Fibroblast of lung (primary cell): Measurements from ENCODE around the gene FBLN1. TPM values are rescaled to one million over a fixed set of nuclear protein-coding genes. Genes with fewer than 3 reads are reported as not detected.

Source experiments
- DNase-seq, 2 donors: peaks; one replicate each; pipeline versions ENCODE4 v3.0.0 to v3.0.0-alpha.2; 2010; ENCODE audit warnings: low read depth in 2 of 2
- H2AFZ ChIP-seq: 2 replicates; pipeline ENCODE4 v1.5.1; 2012; ENCODE audit warnings: low read length, control low read depth, inconsistent platforms
- H3K27ac ChIP-seq: 2 replicates; pipeline ENCODE4 v1.5.1; 2011; ENCODE audit warnings: low read length, control low read depth; ENCODE audit not compliant: insufficient read depth
- H3K27me3 ChIP-seq: 2 replicates; pipeline ENCODE4 v1.5.1; 2011; ENCODE audit warnings: mild to moderate bottlenecking, low read length; ENCODE audit not compliant: control insufficient read depth, insufficient read depth
- H3K36me3 ChIP-seq: 2 replicates; pipeline ENCODE4 v1.5.1; 2011; ENCODE audit warnings: low read length; ENCODE audit not compliant: control insufficient read depth, insufficient read depth
- H3K4me1 ChIP-seq: 2 replicates; pipeline ENCODE4 v1.5.1; 2011; ENCODE audit warnings: low read length; ENCODE audit not compliant: control insufficient read depth, insufficient read depth; ENCODE audit errors: extremely low read depth
- H3K4me2 ChIP-seq: 2 replicates; pipeline ENCODE4 v1.5.1; 2011; ENCODE audit warnings: low read length, control low read depth; ENCODE audit not compliant: insufficient read depth; ENCODE audit errors: extremely low read depth
- H3K4me3 ChIP-seq, 4 experiments: fragments of 200-600 bp in 1 of 4; sonication (generic) in 1 of 4; replicated peaks in 1 of 4; 2 replicates each; pipeline ENCODE4 v1.5.1; 2011 to 2016; ENCODE audit warnings: low read length in 4 of 4, low read depth in 3 of 4, mild to moderate bottlenecking in 3 of 4, control low read depth in 2 of 4, inconsistent platforms in 1 of 4, mixed read lengths in 1 of 4; ENCODE audit not compliant: insufficient read depth in 1 of 4; ENCODE audit errors: control extremely low read depth in 1 of 4
- H3K79me2 ChIP-seq: 2 replicates; pipeline ENCODE4 v1.5.1; 2012; ENCODE audit warnings: mild to moderate bottlenecking, low read length, inconsistent platforms; ENCODE audit not compliant: control insufficient read depth, insufficient read depth
- H3K9ac ChIP-seq: 2 replicates; pipeline ENCODE4 v1.5.1; 2011; ENCODE audit warnings: mild to moderate bottlenecking, low read length, control low read depth; ENCODE audit not compliant: insufficient read depth
- H3K9me3 ChIP-seq: 2 replicates; pipeline ENCODE4 v1.5.1; 2012; ENCODE audit warnings: low read depth, low read length; ENCODE audit not compliant: control insufficient read depth, insufficient read depth
- H4K20me1 ChIP-seq: 2 replicates; pipeline ENCODE4 v1.5.1; 2011; ENCODE audit warnings: low read length; ENCODE audit not compliant: control insufficient read depth, insufficient read depth; ENCODE audit errors: extremely low read depth
- EZH2 ChIP-seq: IDR thresholded peaks from 2 replicates; pipeline ENCODE4 v1.5.1; 2012; ENCODE audit warnings: low read length, control low read depth, mild to moderate bottlenecking; ENCODE audit errors: missing control alignments
- polyA plus RNA-seq, 2 donors: library from polyadenylated mRNA; depleted of rRNA in 1 of 2; stranded (reverse) in 1 of 2; unstranded in 1 of 2; fragments of >200 nt; gene quantifications; 2 replicates each; pipeline ENCODE4 v1.2.1, GENCODE V29; 2011 to 2012; ENCODE audit warnings: missing spikeins in 1 of 2
- total RNA-seq: library from RNA; depleted of rRNA; stranded (reverse); fragments of >200 nt; gene quantifications from 2 replicates; pipeline ENCODE4 v1.2.1, GENCODE V29; 2014
- TF ChIP-seq, protein P1 (sequence below), 2 donors: IDR thresholded peaks in 1 of 2; conservative IDR thresholded peaks in 1 of 2; 1 replicate in 1 of 2; 2 replicates in 1 of 2; pipeline ENCODE4 v1.5.1; 2011 to 2012; ENCODE audit warnings: low read length in 2 of 2, control low read depth in 1 of 2, inconsistent platforms in 1 of 2, low read depth in 1 of 2, mild to moderate bottlenecking in 1 of 2

Gene FBLN1
- total and polyA plus RNA-seq, 2 donors (not counting 1 experiment from before 2014, with no cell fraction given), result 134 to 270 TPM

DNA sequence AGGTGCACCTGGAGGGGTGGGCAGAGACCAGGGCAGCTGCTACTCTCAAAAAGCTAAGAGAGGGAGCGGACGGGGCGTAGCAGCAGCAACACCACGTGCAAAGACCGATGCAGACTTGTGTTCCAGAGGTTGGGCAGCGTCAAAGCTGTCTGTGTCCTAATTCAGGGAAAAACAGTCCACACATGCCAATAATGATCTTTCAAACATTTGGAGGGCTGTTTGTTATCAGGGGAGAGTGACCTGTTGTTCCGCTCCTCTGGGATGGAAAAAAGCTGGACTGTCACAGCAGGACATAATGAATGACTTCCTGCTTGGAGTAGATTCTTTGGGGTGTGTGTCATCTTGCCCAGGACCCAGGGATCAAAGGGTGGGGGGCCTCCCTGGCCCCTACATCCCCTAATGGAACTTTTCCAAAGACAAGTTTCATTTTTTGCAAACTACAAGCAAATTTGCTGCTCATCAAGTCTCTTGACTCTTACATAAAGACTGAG is 6.2 kb upstream of the FBLN1 start:
- Histone ChIP-seq H3K27me3 (no peaks in the 10 kb centered on the region), H3K9ac (no peak overlapping the region), H3K4me1 (peaks cover 13% of the 10 kb centered on the region), H3K4me2 (peak overlapping the region; percentile 4), H3K27ac (no peak overlapping the region), H4K20me1 (no peaks in the 10 kb centered on the region), H2AFZ (no peak overlapping the region), H3K9me3 (no peaks in the 10 kb centered on the region), H3K36me3 (no peaks in the 10 kb centered on the region), H3K79me2 (no peaks in the 10 kb centered on the region), H3K4me3 (no peak overlapping the region)
- TF ChIP-seq, protein P1, sequence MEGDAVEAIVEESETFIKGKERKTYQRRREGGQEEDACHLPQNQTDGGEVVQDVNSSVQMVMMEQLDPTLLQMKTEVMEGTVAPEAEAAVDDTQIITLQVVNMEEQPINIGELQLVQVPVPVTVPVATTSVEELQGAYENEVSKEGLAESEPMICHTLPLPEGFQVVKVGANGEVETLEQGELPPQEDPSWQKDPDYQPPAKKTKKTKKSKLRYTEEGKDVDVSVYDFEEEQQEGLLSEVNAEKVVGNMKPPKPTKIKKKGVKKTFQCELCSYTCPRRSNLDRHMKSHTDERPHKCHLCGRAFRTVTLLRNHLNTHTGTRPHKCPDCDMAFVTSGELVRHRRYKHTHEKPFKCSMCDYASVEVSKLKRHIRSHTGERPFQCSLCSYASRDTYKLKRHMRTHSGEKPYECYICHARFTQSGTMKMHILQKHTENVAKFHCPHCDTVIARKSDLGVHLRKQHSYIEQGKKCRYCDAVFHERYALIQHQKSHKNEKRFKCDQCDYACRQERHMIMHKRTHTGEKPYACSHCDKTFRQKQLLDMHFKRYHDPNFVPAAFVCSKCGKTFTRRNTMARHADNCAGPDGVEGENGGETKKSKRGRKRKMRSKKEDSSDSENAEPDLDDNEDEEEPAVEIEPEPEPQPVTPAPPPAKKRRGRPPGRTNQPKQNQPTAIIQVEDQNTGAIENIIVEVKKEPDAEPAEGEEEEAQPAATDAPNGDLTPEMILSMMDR (conservative IDR thresholded peaks at IDR 0.05 in 1 of 2, IDR thresholded peaks at IDR 0.05 in 1 of 2; ENCODE audit: low read depth in 1 of 2, low read length in 2 of 2), result no peak
- DNase-seq, result peak; percentile 41 to 83

DNA sequence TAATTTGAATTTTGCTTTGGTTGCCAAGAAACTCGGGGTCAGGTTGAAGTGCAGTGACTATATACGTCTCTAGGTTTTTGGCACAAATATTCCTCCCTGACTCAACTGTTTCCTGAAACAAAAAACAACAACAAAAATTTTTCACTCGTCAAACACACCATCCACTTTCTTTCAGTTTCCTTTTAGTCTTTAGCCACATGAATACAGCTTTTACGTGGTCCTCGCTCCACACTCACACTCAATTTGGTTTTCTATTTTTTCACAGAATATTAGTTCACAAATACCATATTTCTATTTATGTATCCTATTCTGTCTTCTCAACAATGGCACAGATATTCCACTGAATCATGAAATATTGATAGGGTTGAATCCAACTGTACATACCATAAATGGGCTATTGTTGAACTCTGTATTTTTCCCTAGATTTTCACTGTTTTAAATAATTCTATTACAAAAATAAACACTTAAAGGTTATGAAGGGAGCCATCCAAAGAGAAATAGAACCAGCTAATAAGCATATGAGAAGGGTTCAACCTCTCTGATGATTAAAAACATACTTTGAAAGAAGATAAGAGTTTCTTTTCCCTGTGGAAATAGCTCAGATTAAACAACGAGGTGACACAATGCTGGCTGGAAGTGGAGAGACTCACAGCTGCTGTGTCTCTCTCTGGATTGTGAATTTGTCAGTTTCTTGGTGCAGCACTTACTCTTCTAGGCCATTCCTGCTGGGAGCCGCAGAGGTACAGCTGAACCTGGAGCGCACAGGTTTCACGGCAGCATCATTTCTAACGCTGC is 5.1 kb upstream of the FBLN1 start:
- Histone ChIP-seq H3K9ac (no peak overlapping the region), H4K20me1 (no peaks in the 10 kb centered on the region), H3K27me3 (no peaks in the 10 kb centered on the region), H3K79me2 (no peaks in the 10 kb centered on the region), H3K4me1 (peaks cover 15% of the 10 kb centered on the region), H3K9me3 (no peaks in the 10 kb centered on the region), H3K36me3 (no peaks in the 10 kb centered on the region), H3K27ac (no peak overlapping the region), H2AFZ (no peak overlapping the region), H3K4me3 (peak overlapping the region in 2 of 4 experiments; percentile 17 to 21), H3K4me2 (peak overlapping the region; percentile 39)
- TF ChIP-seq, protein P1 (conservative IDR thresholded peaks at IDR 0.05 in 1 of 2, IDR thresholded peaks at IDR 0.05 in 1 of 2; ENCODE audit: low read depth in 1 of 2, low read length in 2 of 2), result no peak
- no peak for TF ChIP-seq EZH2
- peak in 1 of 2 donors; percentile 79 for DNase-seq

DNA sequence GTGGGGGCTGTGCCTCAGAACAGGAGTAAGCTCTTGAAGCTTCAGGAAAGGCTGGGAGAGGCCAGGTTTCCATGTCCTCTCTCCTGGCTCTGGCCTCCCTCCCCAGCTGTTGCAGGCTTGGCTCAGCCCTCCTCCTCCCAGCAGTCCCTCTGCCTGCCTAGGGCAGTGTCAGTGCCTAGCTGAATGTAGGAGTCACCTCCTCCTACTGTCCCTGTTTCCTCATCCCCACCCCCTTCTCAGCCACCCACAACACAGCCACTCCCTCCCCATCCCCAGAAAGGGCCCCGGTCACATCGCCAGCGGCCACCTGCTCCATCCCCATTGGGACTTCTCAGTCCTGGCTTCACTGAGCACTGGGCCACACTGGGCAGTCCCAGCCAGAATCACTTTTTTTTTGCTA is 2.9 kb upstream of the FBLN1 start:
- Histone ChIP-seq H3K4me2 (no peak overlapping the region), H3K79me2 (peaks cover 7% of the 10 kb centered on the region), H3K4me3 (no peak overlapping the region), H3K27ac (no peak overlapping the region), H3K27me3 (no peaks in the 10 kb centered on the region), H2AFZ (no peak overlapping the region), H4K20me1 (no peaks in the 10 kb centered on the region), H3K9me3 (no peaks in the 10 kb centered on the region), H3K9ac (no peak overlapping the region), H3K36me3 (no peaks in the 10 kb centered on the region), H3K4me1 (peaks cover 13% of the 10 kb centered on the region)
- TF ChIP-seq, protein P1 (conservative IDR thresholded peaks at IDR 0.05 in 1 of 2, IDR thresholded peaks at IDR 0.05 in 1 of 2; ENCODE audit: low read depth in 1 of 2, low read length in 2 of 2), result no peak
- no peak for TF ChIP-seq EZH2
- no peak for DNase-seq
